ENCODE results near the gene C17orf67. TPM values are rescaled to one million over a fixed set of nuclear protein-coding genes. Genes with fewer than 3 reads are reported as not detected.

The C17orf67 gene
- total RNA-seq, 1 experiment from 2014 or later, result 1.0 TPM

DNA sequence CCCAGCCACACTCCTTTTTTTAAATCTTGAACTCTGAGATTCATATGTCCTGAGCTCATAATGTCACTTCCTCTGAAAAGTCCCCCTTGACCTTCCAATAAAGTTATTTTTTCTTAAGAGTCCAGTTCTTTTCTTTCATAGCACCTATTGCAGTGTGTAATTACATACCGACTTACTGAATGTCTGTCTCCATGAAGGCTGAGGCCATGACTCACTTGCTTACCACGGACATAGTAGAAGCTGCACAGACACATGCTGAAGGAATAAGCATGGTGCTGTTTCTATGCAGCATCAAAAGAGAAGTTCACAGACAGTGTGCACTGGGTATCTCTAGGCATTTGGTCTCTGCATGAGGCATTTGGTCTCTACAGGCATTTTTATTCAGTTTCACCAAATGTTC is 77.2 kb downstream of the C17orf67 start:
- no peak overlapping the region for H3K27ac Mint-ChIP-seq
- H3K4me3 Mint-ChIP-seq, result no peak overlapping the region
- Histone ChIP-seq H2BK120ac (ENCODE audit: low read depth, low read length, poor library complexity, severe bottlenecking) (no peak overlapping the region), H3K4me2 (ENCODE audit: insufficient read depth, insufficient read length, low read length) (no peak overlapping the region), H2BK12ac (ENCODE audit: insufficient read length, low read depth, low read length) (no peak overlapping the region), H3K27ac (ENCODE audit: insufficient read length, low read depth, low read length) (no peak overlapping the region), H3T11ph (ENCODE audit: low read length) (no peak overlapping the region), H3K4ac (ENCODE audit: low read depth, low read length) (no peak overlapping the region), H3K79me1 (ENCODE audit: insufficient read depth, low read depth, low read length, poor library complexity, severe bottlenecking) (no peaks in the 10 kb centered on the region), H3K23ac (ENCODE audit: insufficient read length, low read depth, low read length) (no peak overlapping the region), H3K56ac (ENCODE audit: insufficient read length, low read depth, low read length) (no peak overlapping the region), H3K9ac (ENCODE audit: extremely low read depth, insufficient read length, low read length) (no peak overlapping the region), H2AFZ (ENCODE audit: low read length) (no peak overlapping the region), H3K4me1 (ENCODE audit: insufficient read depth, low read length) (no peaks in the 10 kb centered on the region), H3K79me2 (ENCODE audit: insufficient read depth, low read length) (no peaks in the 10 kb centered on the region), H4K20me1 (ENCODE audit: control insufficient read depth, insufficient read depth, insufficient read length) (no peaks in the 10 kb centered on the region), H3K18ac (ENCODE audit: insufficient read length, low read depth, low read length) (no peak overlapping the region), H3K9me3 (ENCODE audit: control insufficient read depth, low read depth, low read length) (no peaks in the 10 kb centered on the region), H2BK15ac (ENCODE audit: low read depth, low read length) (no peak overlapping the region), H4K8ac (replicated peaks; ENCODE audit: insufficient read length, low read depth, low read length) (no peak overlapping the region), H2BK5ac (ENCODE audit: insufficient read length, low read length) (no peak overlapping the region), H2BK20ac (ENCODE audit: low read depth, low read length, poor library complexity, severe bottlenecking) (no peak overlapping the region), H4K91ac (ENCODE audit: insufficient read length, low read depth, low read length) (no peak overlapping the region), H4K5ac (ENCODE audit: insufficient read length, low read depth, low read length) (no peak overlapping the region), H3K23me2 (ENCODE audit: insufficient read length, low read depth, low read length, poor library complexity, severe bottlenecking) (no peaks in the 10 kb centered on the region), H2AK5ac (ENCODE audit: insufficient read length, low read length) (no peak overlapping the region), H3K27me3 (ENCODE audit: insufficient read depth, low read length) (no peaks in the 10 kb centered on the region), H3K14ac (ENCODE audit: insufficient read depth, low read length) (no peak overlapping the region)
- WGBS (ENCODE audit: extremely low coverage, insufficient read length, low lambda C conversion rate), result no CpG with 5 or more reads among the region's 2 CpGs
- DNase-seq, result no peak
- no peaks in the 10 kb centered on the region for H3K9me3 Mint-ChIP-seq
- TF ChIP-seq, protein P1, sequence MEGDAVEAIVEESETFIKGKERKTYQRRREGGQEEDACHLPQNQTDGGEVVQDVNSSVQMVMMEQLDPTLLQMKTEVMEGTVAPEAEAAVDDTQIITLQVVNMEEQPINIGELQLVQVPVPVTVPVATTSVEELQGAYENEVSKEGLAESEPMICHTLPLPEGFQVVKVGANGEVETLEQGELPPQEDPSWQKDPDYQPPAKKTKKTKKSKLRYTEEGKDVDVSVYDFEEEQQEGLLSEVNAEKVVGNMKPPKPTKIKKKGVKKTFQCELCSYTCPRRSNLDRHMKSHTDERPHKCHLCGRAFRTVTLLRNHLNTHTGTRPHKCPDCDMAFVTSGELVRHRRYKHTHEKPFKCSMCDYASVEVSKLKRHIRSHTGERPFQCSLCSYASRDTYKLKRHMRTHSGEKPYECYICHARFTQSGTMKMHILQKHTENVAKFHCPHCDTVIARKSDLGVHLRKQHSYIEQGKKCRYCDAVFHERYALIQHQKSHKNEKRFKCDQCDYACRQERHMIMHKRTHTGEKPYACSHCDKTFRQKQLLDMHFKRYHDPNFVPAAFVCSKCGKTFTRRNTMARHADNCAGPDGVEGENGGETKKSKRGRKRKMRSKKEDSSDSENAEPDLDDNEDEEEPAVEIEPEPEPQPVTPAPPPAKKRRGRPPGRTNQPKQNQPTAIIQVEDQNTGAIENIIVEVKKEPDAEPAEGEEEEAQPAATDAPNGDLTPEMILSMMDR (conservative IDR thresholded peaks at IDR 0.05), result no peak
- H3K36me3 Mint-ChIP-seq (ENCODE audit: insufficient read depth in 1 of 3, low read depth in 3 of 3), result no peaks in the 10 kb centered on the region
- H3K27me3 Mint-ChIP-seq (ENCODE audit: low read depth), result peaks cover 8% of the 10 kb centered on the region
- H3K4me1 Mint-ChIP-seq, result peaks cover 5 to 8% of the 10 kb centered on the region in 2 experiments

Measured in H9 (cell line).